CD4-positive, alpha-beta memory T cell (primary cell): ENCODE data around the gene WDR19. TPM values are rescaled to one million over a fixed set of nuclear protein-coding genes. Genes with fewer than 3 reads are reported as not detected.
"Not testable (repeated sequence)": the region's sequence is repeated elsewhere in the genome, so short reads cannot be mapped to it uniquely, and the experiment has no call there.

Experiments
- CTCF ChIA-PET: fragments of 350-600 bp; sonication (Branson Sonifier 250); formaldehyde crosslinking; loops from one replicate; lab custom pipeline; 2021; ENCODE audit warnings: inconsistent platforms; ENCODE audit not compliant: partially characterized antibody; lab: Charles Lee
- POLR2A ChIA-PET: fragments of 350-600 bp; sonication (Branson Sonifier 250); formaldehyde crosslinking; loops from one replicate; lab custom pipeline; 2021; ENCODE audit not compliant: partially characterized antibody; lab: Charles Lee
- DNase-seq, 5 donors: peaks; one replicate each; pipeline versions ENCODE4 v3.0.0 to v3.0.0-alpha.2; 2020 to 2022; ENCODE audit warnings: mixed read lengths in 1 of 5
- H3K27ac ChIP-seq: one replicate; pipeline ENCODE4 v1.7.0; 2013; ENCODE audit warnings: low read depth, low read length
- H3K27me3 ChIP-seq: 2 replicates; pipeline ENCODE4 v1.7.0; 2013; ENCODE audit warnings: mild to moderate bottlenecking, low read length, moderate library complexity; ENCODE audit not compliant: insufficient read depth
- H3K36me3 ChIP-seq: 2 replicates; pipeline ENCODE4 v1.7.0; 2013; ENCODE audit warnings: mild to moderate bottlenecking, low read length, moderate library complexity; ENCODE audit not compliant: insufficient read depth
- H3K4me1 ChIP-seq: 2 replicates; pipeline ENCODE4 v1.7.0; 2013; ENCODE audit warnings: mild to moderate bottlenecking, low read length, moderate library complexity; ENCODE audit not compliant: insufficient read depth
- H3K4me3 ChIP-seq, 2 donors: one replicate each; pipeline ENCODE4 v1.7.0; 2013; ENCODE audit warnings: low read length in 2 of 2, mild to moderate bottlenecking in 1 of 2
- H3K9me3 ChIP-seq, 2 donors: one replicate each; pipeline ENCODE4 v1.7.0; 2013; ENCODE audit warnings: low read length in 2 of 2, control low read depth in 1 of 2; ENCODE audit not compliant: control insufficient read depth in 1 of 2
- H3K27ac Mint-ChIP-seq, 7 donors: one replicate each; pipeline ENCODE4 v1.8.0; 2020 to 2021; ENCODE audit warnings: mixed read lengths in 7 of 7, mild to moderate bottlenecking in 6 of 7, inconsistent platforms in 3 of 7, moderate library complexity in 3 of 7
- H3K27me3 Mint-ChIP-seq, 2 donors: one replicate each; pipeline ENCODE4 v1.8.0; 2020 to 2021; ENCODE audit warnings: mixed read lengths in 2 of 2
- H3K36me3 Mint-ChIP-seq, 2 donors: one replicate each; pipeline ENCODE4 v1.8.0; 2020 to 2021; ENCODE audit warnings: mixed read lengths in 2 of 2, inconsistent platforms in 1 of 2, mild to moderate bottlenecking in 1 of 2
- H3K4me1 Mint-ChIP-seq, 4 donors: one replicate each; pipeline ENCODE4 v1.8.0; 2020 to 2021; ENCODE audit warnings: mixed read lengths in 4 of 4, mild to moderate bottlenecking in 1 of 4
- H3K4me3 Mint-ChIP-seq, 8 donors: one replicate each; pipeline ENCODE4 v1.8.0; 2020 to 2021; ENCODE audit warnings: mixed read lengths in 8 of 8, mild to moderate bottlenecking in 7 of 8, moderate library complexity in 6 of 8, inconsistent platforms in 3 of 8
- H3K9me3 Mint-ChIP-seq, 8 donors: one replicate each; pipeline ENCODE4 v1.8.0; 2020 to 2021; ENCODE audit warnings: mixed read lengths in 8 of 8, mild to moderate bottlenecking in 5 of 8, inconsistent platforms in 3 of 8, moderate library complexity in 1 of 8
- intact Hi-C: fragments of 100-400 bp; cut with micrococcal nuclease; formaldehyde crosslinking; loops from one replicate; pipeline ENCODE4 v1.15.1; 2023
- polyA plus RNA-seq, 2 donors: library from polyadenylated mRNA; unstranded; fragments of 300-500 nt; fragmentation: Illumina TruSeq; gene quantifications; one replicate each; pipeline ENCODE4 v1.2.3, GENCODE V29; 2021
- total RNA-seq, 2 experiments: library from RNA; stranded (reverse); gene quantifications; one replicate each; pipeline ENCODE4 v1.2.3, GENCODE V29; 2021

Gene WDR19
- total RNA-seq (10 to 100 TPM; 31.6 to 36.8 TPM), polyA plus RNA-seq (1 to 10 TPM; 2.3 to 5.5 TPM)

DNA sequence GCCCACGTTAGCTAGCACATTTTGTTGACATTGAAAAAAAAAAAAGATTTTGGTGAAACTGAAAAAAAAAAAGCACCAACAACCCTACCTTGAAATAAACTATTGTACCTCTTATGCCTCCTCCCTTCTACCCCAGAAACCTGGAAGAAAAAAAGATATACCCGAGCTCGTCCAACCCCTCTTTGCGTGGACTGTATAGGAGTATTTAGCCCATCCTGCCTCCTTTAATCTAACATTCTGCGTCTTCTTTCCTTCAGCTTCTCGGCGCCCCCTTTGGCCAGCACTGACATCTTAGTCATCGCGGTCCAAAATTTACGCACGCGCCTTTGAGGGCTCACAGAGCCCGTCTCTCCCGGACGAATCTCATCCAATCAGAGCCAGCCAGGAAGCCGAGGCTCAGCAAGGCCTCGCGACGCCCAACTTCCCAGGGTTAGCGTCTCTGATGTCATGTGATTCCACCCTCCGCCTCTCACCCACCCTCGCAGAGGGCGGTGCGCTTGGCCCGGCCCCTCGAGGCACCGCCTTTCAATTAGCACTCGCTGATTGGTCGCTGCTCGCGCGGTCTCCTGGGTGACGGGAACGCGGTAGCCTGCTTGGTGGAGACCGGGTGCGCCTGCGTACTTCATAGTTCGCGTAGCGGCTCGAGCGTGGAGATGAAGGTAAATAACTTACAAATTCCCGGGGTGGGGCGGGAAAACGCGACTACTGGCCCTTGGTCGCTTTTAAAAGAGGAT is at the start of gene WDR19:
WDR19 (plus strand) TSS at position 625 of the 734 bp plus-strand sequence; CDS start at position 654, 29 bp downstream.
- H3K27ac Mint-ChIP-seq = peak within 1 kb of the TSS in 2 of 7 donors; percentile 4 to 39
- DNase-seq = peak; percentile 98 to 99 (median 98)
- H3K4me3 ChIP-seq = peak within 1 kb of the TSS; percentile 78 to 95
- intact Hi-C loops = loop anchor here (1.0 to 5.0 kb wide), 8 partner anchors 138 to 795 kb away; partner anchors contain the start of genes PDS5A, RFC1, RPL9 and SMIM14
- H3K4me3 Mint-ChIP-seq = no peak within 1 kb of the TSS
- peaks cover under 1 to 9% of the 10 kb centered on the region in 2 donors for H3K27me3 Mint-ChIP-seq
- CTCF ChIA-PET = interaction anchor here (0.6 to 1.3 kb wide), 12 partner anchors 9 to 1050 kb away, joined by 3 to 7 read pairs (median 3); partner anchors contain the start of gene TLR1
- H3K9me3 ChIP-seq = no peaks in the 10 kb centered on the region
- peaks cover 3 to 9% (median 5%) of the 10 kb centered on the region in 4 donors for H3K4me1 Mint-ChIP-seq
- H3K36me3 Mint-ChIP-seq = peaks cover 0 to 3% of the 10 kb centered on the region in 2 donors
- no peaks in the 10 kb centered on the region for H3K27me3 ChIP-seq
- POLR2A ChIA-PET = interaction anchor here (0.8 to 1.8 kb wide), 5 partner anchors 12 to 276 kb away, joined by 3 to 7 read pairs (median 5); partner anchors contain the start of genes LIAS, RFC1 and RPL9
- peak within 1 kb of the TSS; percentile 65 for H3K27ac ChIP-seq
- peaks cover 12% of the 10 kb centered on the region for H3K4me1 ChIP-seq
- H3K36me3 ChIP-seq = no peaks in the 10 kb centered on the region
- no peaks in the 10 kb centered on the region for H3K9me3 Mint-ChIP-seq

DNA sequence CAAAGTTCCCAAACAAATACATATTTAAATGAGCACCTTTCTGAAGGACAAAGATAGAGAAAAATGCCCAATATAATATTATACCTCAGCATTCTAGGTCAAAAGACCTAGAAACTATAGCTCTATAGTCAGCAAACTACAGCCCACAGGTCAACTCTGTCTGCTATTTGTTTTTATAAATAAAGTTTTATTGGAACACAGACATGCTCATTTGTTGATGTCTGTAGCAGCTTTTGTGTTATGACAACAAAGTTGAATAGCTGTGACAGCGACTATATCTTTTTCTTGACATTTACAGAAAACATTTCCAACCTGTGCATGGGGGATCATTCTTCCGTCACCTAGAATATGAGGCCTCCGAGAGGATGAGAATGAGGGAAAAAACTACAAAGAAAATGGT is 48.7 kb upstream of the WDR19 start:
- ChIA-PET POLR2A (no interaction called here), CTCF (interaction anchor here (0.9 to 6.4 kb wide), 8 partner anchors 16 to 374 kb away, joined by 3 to 242 read pairs (median 6); no protein-coding TSS in a partner anchor)
- Histone ChIP-seq H3K27me3 (no peaks in the 10 kb centered on the region), H3K36me3 (no peaks in the 10 kb centered on the region), H3K4me3 (no peak overlapping the region), H3K27ac (no peak overlapping the region), H3K9me3 (no peaks in the 10 kb centered on the region), H3K4me1 (peaks cover 10% of the 10 kb centered on the region)
- no peaks in the 10 kb centered on the region for H3K27me3 Mint-ChIP-seq
- H3K4me3 Mint-ChIP-seq = no peak overlapping the region
- peaks cover 6 to 13% of the 10 kb centered on the region in 2 donors for H3K36me3 Mint-ChIP-seq
- peak overlapping the region in 1 of 7 donors; percentile 82 for H3K27ac Mint-ChIP-seq
- no peak for DNase-seq
- intact Hi-C loops = loop anchor here (5.0 kb wide), 1 partner anchor 86 kb away; no protein-coding TSS in a partner anchor
- no peaks in the 10 kb centered on the region for H3K9me3 Mint-ChIP-seq
- peaks cover 9 to 12% (median 10%) of the 10 kb centered on the region in 4 donors for H3K4me1 Mint-ChIP-seq

DNA sequence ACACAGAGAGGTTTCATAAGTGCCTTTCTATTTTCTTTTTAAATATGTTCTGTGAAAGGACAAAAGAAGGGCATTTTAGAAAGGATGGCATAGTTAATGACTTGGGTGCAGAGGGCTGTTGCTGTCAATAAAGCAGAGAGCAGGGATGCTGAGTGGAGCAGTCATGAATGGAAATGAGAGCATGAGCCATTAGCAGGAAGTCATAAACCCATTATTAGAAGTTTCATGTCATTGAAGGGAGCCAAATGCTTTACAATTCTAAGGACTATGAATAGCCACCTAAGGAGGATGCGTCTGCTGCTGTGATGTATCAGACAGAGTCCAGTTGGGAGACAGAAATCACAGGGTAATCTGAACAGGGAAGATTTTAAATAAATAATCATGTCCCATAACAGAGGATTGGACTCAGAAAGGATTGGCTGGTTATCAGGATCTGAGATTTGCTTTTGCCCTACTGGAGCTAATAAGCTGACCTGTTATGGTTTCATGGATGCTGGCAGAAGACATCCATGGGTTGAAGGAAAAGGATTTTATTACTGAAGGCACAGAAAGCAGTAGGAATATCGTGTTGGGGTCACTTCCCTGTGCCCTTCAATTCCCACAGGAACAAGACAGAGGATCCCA is 47.5 kb upstream of the WDR19 start:
- intact Hi-C loops = loop anchor here (1.0 to 5.0 kb wide), 3 partner anchors 87 to 375 kb away; no protein-coding TSS in a partner anchor
- Histone ChIP-seq H3K9me3 (no peaks in the 10 kb centered on the region), H3K4me3 (no peak overlapping the region), H3K4me1 (peaks cover 10% of the 10 kb centered on the region), H3K36me3 (no peaks in the 10 kb centered on the region), H3K27ac (no peak overlapping the region), H3K27me3 (no peaks in the 10 kb centered on the region)
- H3K4me1 Mint-ChIP-seq = peaks cover 9 to 12% (median 10%) of the 10 kb centered on the region in 4 donors
- H3K27ac Mint-ChIP-seq = peak overlapping the region in 4 of 7 donors; percentile 0 to 63 (median 45)
- ChIA-PET POLR2A (interaction anchor here (0.7 to 1.6 kb wide), 5 partner anchors 47 to 233 kb away, joined by 3 to 8 read pairs (median 3); no protein-coding TSS in a partner anchor), CTCF (interaction anchor here (0.6 to 6.4 kb wide), 44 partner anchors 9 to 723 kb away, joined by 3 to 242 read pairs (median 4); partner anchors contain the start of genes TLR1, TLR10, TLR6 and WDR19)
- H3K27me3 Mint-ChIP-seq = no peaks in the 10 kb centered on the region
- peak in 1 of 5 donors; percentile 5 for DNase-seq
- H3K9me3 Mint-ChIP-seq = no peaks in the 10 kb centered on the region
- H3K36me3 Mint-ChIP-seq = peaks cover 6 to 8% of the 10 kb centered on the region in 2 donors
- H3K4me3 Mint-ChIP-seq = no peak overlapping the region

DNA sequence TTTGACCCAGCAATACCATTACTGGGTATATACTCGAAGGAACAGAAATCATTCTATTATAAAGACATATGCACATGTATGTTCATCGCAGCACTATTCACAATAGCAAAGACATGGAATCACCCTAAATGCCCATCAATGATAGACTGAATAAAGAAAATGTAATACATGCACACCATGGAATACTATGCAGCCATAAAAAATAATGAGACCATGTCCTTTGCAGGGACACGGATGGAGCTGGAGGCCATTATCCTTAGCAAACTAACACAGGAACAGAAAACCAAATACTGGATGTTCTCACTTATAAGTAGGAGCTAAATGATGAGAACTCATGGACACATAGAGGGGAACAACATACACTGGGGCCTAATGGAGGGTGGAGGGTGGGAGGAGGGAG is 44.1 kb upstream of the WDR19 start:
- POLR2A ChIA-PET, H3K9me3 Mint-ChIP-seq, H3K27ac Mint-ChIP-seq, H3K36me3 ChIP-seq, H3K4me1 ChIP-seq, intact Hi-C loops, H3K4me3 ChIP-seq, H3K4me3 Mint-ChIP-seq, H3K9me3 ChIP-seq, H3K36me3 Mint-ChIP-seq, H3K27me3 ChIP-seq, DNase-seq, H3K27me3 Mint-ChIP-seq, H3K27ac ChIP-seq: not testable (repeated sequence)
- peaks cover 9 to 12% (median 10%) of the 10 kb centered on the region in 4 donors for H3K4me1 Mint-ChIP-seq
- CTCF ChIA-PET = interaction anchor here (0.8 to 3.4 kb wide), 2 partner anchors 236 to 249 kb away, joined by 3 to 23 read pairs; no protein-coding TSS in a partner anchor

DNA sequence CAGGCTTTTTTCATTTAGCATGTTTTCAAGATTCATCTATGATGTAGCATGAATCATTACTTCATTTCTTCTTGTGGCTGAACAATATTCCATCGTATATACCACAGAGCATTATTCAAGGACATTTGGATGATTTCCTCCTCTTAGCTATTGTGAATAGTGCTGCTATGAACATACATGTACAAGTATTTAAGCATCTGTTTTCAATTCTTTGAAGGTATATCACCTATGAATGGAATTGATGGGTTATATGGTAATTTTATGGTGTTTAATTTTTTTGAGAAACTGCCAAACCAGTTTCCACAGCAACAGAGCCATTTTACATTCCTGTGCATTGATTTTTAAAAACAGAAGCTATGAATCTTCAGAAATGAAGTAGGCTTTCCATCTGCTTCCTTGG is 36.1 kb upstream of the WDR19 start:
- intact Hi-C loops = no loop called here
- Histone ChIP-seq H3K27ac (no peak overlapping the region), H3K4me3 (no peak overlapping the region), H3K9me3 (no peaks in the 10 kb centered on the region), H3K36me3 (no peaks in the 10 kb centered on the region), H3K4me1 (no peaks in the 10 kb centered on the region), H3K27me3 (no peaks in the 10 kb centered on the region)
- POLR2A ChIA-PET = no interaction called here
- DNase-seq = no peak
- CTCF ChIA-PET = interaction anchor here (1.1 kb wide), 1 partner anchor 11 kb away, joined by 6 read pairs; no protein-coding TSS in a partner anchor
- no peak overlapping the region for H3K4me3 Mint-ChIP-seq
- no peak overlapping the region for H3K27ac Mint-ChIP-seq
- H3K27me3 Mint-ChIP-seq = no peaks in the 10 kb centered on the region
- H3K36me3 Mint-ChIP-seq = no peaks in the 10 kb centered on the region
- no peaks in the 10 kb centered on the region for H3K4me1 Mint-ChIP-seq
- H3K9me3 Mint-ChIP-seq = peaks cover 0 to 2% (median 0%) of the 10 kb centered on the region in 8 donors

DNA sequence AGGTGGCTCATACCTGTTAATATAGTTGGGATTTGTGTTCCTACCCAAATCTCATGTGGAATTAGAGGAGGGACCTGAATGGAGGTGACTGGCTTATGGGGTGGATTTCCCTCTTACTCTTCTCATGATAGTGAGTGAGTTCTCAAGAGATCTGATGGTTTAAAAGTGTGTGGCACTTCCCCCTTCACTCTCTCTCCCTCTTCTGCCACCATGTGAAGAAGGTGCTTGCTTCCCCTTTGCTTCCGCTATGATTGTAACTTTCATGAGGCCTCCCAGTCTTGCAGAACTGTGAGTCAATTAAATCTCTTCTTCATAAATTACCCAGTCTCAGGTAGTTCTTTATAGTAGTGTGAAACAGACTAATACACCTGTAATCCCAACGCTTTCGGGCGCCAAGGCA is 28.3 kb upstream of the WDR19 start:
- Mint-ChIP-seq H3K27me3 (no peaks in the 10 kb centered on the region), H3K27ac (no peak overlapping the region), H3K9me3 (peaks cover 0 to 2% (median 0%) of the 10 kb centered on the region in 8 donors), H3K4me3 (no peak overlapping the region), H3K4me1 (no peaks in the 10 kb centered on the region), H3K36me3 (no peaks in the 10 kb centered on the region)
- Histone ChIP-seq H3K4me1 (no peaks in the 10 kb centered on the region), H3K9me3 (no peaks in the 10 kb centered on the region), H3K4me3 (no peak overlapping the region), H3K27me3 (no peaks in the 10 kb centered on the region), H3K27ac (no peak overlapping the region), H3K36me3 (no peaks in the 10 kb centered on the region)
- POLR2A ChIA-PET = interaction anchor here (0.6 kb wide), 1 partner anchor 393 kb away, joined by 5 read pairs; no protein-coding TSS in a partner anchor
- intact Hi-C loops = no loop called here
- no peak for DNase-seq
- CTCF ChIA-PET = no interaction called here
